AG04450 (cell line): ENCODE measurements around the gene CCR7. TPM values are rescaled to one million over a fixed set of nuclear protein-coding genes. Genes with fewer than 3 reads are reported as not detected.

ENCODE experiments used
- CTCF ChIA-PET: fragments of 300-600, 350-600 bp; formaldehyde crosslinking; extraction: SDS; loops from one replicate; lab custom pipeline; 2022; ENCODE audit warnings: antibody characterized with exemption, inconsistent platforms; lab: Charles Lee
- POLR2A ChIA-PET: fragments of 350-600 bp; formaldehyde crosslinking; extraction: SDS; loops from one replicate; lab custom pipeline; 2021; ENCODE audit warnings: antibody characterized with exemption, inconsistent platforms; lab: Yijun Ruan, JAX
- DNase-seq: peaks from one replicate; pipeline ENCODE4 v3.0.0-alpha.2; 2011; ENCODE audit warnings: low read depth, low spot score
- H3K27ac ChIP-seq: one replicate; pipeline ENCODE4 v1.5.1; 2012; ENCODE audit warnings: low read depth, low read length, control low read depth
- H3K27me3 ChIP-seq: one replicate; pipeline ENCODE4 v1.6.0; 2012; ENCODE audit warnings: low read length; ENCODE audit not compliant: control insufficient read depth, insufficient read depth
- H3K4me3 ChIP-seq: 2 replicates; pipeline ENCODE4 v1.5.1; 2011; ENCODE audit warnings: mild to moderate bottlenecking, low read depth, low read length, control low read depth
- H3K9me3 ChIP-seq: 2 replicates; pipeline ENCODE4 v1.5.1; 2012; ENCODE audit warnings: low read length; ENCODE audit not compliant: control insufficient read depth, insufficient read depth
- CTCF ChIP-seq: IDR thresholded peaks from 2 replicates; pipeline ENCODE4 v1.5.1; 2011; ENCODE audit warnings: low read depth, low read length, control low read depth, inconsistent platforms
- polyA plus RNA-seq: library from polyadenylated mRNA; depleted of rRNA; stranded (reverse); fragments of >200 nt; gene quantifications from 2 replicates; pipeline ENCODE4 v1.2.3, GENCODE V29; 2011

Gene CCR7
- polyA plus RNA-seq, 1 experiment = 0.22 TPM

- ChIA-PET POLR2A (interaction anchor here (0.5 to 0.8 kb wide), 3 partner anchors 13 to 1133 kb away, joined by 3 to 5 read pairs (median 3); no protein-coding TSS in a partner anchor), CTCF (interaction anchor here (1.0 to 7.7 kb wide), 6 partner anchors 18 to 157 kb away, joined by 3 to 174 read pairs (median 8); no protein-coding TSS in a partner anchor)
- no peak for DNase-seq
- Histone ChIP-seq H3K9me3 (peaks cover 8% of the 10 kb centered on the region), H3K4me3 (no peak overlapping the region), H3K27me3 (no peaks in the 10 kb centered on the region), H3K27ac (no peak overlapping the region)
- no peak for TF ChIP-seq CTCF
Observed at GRCh38 chr17:40555296-40556190, 9.7 kb downstream of the CCR7 start.

- Histone ChIP-seq H3K27ac (no peak overlapping the region), H3K27me3 (no peaks in the 10 kb centered on the region), H3K4me3 (no peak overlapping the region), H3K9me3 (peaks cover 8% of the 10 kb centered on the region)
- CTCF ChIA-PET = interaction anchor here (0.6 to 3.8 kb wide), 6 partner anchors 22 to 1094 kb away, joined by 3 to 15 read pairs (median 6); no protein-coding TSS in a partner anchor
- no peak for DNase-seq
- POLR2A ChIA-PET = interaction anchor here (0.5 to 1.8 kb wide), 5 partner anchors 12 to 1134 kb away, joined by 3 to 5 read pairs (median 3); no protein-coding TSS in a partner anchor
- TF ChIP-seq CTCF = no peak
Observed at GRCh38 chr17:40554646-40555295, 10.5 kb downstream of the CCR7 start.

- CTCF ChIA-PET = interaction anchor here (0.7 to 3.8 kb wide), 6 partner anchors 21 to 1095 kb away, joined by 3 to 15 read pairs (median 6); no protein-coding TSS in a partner anchor
- peaks cover 8% of the 10 kb centered on the region for H3K9me3 ChIP-seq
- no peak for TF ChIP-seq CTCF
- no peaks in the 10 kb centered on the region for H3K27me3 ChIP-seq
- POLR2A ChIA-PET = interaction anchor here (1.1 to 1.8 kb wide), 2 partner anchors 11 to 110 kb away, joined by 3 to 4 read pairs; no protein-coding TSS in a partner anchor
- peak overlapping the region; percentile 100 for H3K27ac ChIP-seq
- H3K4me3 ChIP-seq = no peak overlapping the region
- DNase-seq = no peak
Observed at GRCh38 chr17:40553694-40554534, 11.4 kb downstream of the CCR7 start.

GRCh38 chr17:40552806-40553693 is 12.2 kb downstream of the CCR7 start:
- H3K9me3 ChIP-seq = peaks cover 8% of the 10 kb centered on the region
- peak overlapping the region; percentile 100 for H3K27ac ChIP-seq
- TF ChIP-seq CTCF = no peak
- H3K27me3 ChIP-seq = no peaks in the 10 kb centered on the region
- ChIA-PET POLR2A (interaction anchor here (0.5 to 5.5 kb wide), 10 partner anchors 10 to 111 kb away, joined by 3 to 64 read pairs (median 8); no protein-coding TSS in a partner anchor), CTCF (interaction anchor here (1.9 to 3.8 kb wide), 4 partner anchors 7 to 198 kb away, joined by 7 to 15 read pairs (median 12); no protein-coding TSS in a partner anchor)
- no peak overlapping the region for H3K4me3 ChIP-seq
- DNase-seq = no peak
